GM21723 (cell line): ENCODE results near the gene CCDC187.
"Not testable (repeated sequence)": the region's sequence is repeated elsewhere in the genome, so short reads cannot be mapped to it uniquely, and the experiment has no call there.

ENCODE experiments used
- ATAC-seq: cut with Tn5 transposase; IDR thresholded peaks from one replicate; pipeline ENCODE4 v1.9.1; 2021; ENCODE audit warnings: mild to moderate bottlenecking, moderate library complexity; ENCODE audit not compliant: unreplicated experiment

CCDC187 gene

DNA sequence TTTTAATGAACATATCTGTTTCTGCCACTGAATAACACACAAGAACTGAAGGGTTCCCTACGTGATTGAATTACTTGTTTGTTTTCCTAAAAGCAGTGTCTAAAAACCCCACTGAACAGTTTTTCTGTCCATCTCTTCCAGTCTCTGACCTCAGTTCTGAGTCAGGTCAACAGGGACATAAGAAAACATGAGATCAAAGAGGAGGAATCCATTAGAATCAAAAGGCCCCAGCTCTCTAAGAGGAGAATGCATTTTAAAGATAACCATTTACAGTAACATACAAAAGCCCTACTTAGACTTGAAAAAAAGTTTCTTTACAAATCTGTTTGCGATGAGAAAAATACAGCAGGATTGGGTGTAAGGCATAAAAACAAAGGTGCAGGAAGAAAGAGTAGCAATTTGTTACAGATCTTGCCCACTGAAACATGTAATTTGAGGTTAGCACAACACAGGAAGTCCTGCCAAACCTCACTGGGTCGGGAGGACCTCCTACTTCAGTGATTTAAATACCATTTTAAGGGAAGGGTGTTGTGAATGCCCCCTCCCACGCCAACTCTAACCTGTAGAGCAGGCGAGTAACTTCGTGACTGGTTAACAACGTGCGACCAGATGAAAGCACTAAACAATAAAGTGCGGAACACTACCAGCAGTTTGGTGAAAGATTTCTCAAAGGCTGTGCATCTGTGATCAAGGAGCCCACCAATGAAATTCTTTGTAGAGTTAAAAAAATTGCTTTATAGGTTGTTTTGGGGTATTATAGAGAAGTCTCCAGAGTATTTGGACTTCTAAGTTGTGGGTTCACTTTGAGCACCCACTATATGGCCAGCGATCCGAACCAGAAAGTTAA, 59.5 kb downstream of the CCDC187 start:
- peak; percentile 30 for ATAC-seq

DNA sequence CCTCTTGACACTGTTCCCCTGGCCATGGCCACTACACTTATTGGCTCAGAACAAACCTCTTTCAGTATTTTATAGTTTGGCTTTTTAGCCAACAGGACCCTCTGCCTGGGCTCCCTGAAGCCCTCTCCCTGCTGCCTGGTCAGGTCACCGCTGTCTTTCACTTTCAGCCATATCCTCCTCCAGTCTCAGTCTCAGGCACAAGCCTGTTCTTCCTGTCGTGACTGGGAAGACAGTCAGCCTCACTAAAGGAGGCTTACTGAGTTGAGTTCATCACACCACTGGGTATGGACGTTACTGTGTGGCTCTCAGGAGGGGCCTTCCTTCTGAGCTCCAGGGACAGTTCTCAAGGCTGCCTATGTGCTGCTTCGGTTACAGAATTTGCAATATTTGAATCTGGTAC, 60.3 kb downstream of the CCDC187 start:
- no peak for ATAC-seq

DNA sequence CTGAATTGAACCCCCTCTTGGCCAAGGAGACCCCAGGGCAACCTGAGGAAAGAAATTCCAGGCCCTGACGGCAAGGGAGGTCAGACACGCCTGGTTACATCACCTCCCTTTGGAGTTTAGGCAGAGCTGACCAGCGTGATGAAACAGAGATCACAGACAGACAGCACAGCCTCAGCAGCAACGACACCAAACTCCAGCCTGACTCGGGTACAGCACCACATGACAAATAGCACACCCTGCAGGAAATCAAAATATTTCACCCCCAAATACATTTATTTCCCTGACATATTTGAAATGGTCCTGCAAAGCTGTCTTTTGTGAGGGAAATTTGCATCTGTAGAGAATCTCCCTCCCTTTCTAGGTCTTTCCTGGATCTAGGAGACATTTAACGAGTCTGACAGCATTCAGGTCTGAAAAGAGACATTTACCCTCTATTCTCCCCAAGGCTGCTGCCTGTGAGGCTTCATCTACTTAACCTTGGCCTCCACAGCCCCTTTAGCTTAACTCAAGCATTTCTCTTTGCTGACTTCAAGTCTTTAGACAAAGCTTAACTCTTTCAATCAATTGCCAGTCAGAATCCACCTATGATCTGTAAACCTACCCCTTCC, 60.9 kb downstream of the CCDC187 start:
- ATAC-seq, result no peak

DNA sequence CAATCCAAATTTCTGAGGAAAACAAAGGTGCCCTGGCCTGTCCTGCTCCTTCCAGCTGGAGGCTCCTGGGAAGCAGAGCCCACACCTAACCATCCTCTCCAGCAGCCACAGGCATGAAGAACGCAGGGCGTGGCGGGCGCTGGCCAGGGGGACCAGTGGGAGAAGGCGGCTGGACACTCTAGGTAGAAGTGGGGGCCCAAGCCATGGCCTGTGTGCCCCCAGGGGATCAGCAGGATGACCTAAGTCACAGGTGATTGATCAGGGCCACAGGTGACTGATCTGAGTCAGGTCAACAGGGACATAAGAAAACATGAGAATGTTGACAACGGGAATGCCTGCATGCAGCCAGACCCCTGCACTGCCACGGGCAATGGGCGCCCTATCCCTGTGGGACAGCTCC, 61.6 kb downstream of the CCDC187 start:
- no peak for ATAC-seq

DNA sequence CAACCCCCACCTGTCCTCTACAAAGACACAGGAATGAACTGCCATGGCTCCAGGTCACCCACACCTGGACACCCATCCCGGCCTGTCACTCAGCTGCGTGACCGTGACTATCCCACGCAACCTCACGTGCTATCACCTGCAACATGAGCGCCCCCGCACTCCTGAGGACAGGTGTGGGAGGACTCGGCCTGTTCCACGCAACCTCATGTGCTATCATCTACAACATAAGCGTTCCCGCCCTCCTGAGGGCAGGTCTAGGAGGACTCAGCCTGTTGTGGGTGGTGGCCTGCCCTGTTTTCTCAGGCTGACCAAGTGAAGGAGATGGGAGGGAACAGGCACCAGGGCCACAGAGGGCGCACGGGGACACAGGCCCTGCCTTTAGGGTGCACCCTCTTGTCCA, 62.4 kb downstream of the CCDC187 start:
- ATAC-seq, result no peak

DNA sequence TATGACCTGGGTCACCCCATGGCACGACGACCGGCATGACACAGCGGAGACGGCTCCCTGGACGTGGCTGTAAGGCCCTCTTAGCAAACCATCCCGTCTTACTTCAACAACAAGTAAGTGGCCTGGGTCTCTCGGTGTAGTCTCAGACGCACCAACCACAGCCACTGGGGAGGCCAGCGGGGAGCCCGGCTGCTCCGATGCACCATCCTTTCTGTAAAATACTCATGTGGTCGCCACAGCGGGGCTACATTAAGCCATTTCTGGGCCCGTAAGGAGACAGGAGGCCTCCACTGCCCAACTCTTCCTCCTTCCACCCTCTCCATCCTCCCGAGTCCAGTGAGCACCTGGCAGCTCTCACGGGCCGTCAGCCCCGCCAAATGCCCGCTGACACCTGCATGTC, 63.0 kb downstream of the CCDC187 start:
- ATAC-seq, result no peak

DNA sequence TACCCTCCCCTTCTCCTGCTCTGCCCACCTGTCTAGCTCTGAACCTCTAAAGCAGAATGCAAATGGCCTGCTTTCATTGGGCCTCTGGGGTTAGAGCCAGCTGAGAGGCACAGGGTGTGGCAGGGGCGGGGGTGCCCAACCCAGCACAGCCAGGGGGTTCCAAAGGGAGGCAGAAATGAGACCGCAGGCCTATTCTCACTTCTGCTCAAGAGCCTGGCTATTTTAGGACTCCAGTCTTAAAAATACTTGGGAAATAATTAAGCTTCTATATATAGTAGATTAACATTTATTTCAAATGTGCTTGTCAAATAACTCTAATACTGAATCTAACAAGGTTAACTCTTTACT, 63.9 kb downstream of the CCDC187 start:
- no peak for ATAC-seq

DNA sequence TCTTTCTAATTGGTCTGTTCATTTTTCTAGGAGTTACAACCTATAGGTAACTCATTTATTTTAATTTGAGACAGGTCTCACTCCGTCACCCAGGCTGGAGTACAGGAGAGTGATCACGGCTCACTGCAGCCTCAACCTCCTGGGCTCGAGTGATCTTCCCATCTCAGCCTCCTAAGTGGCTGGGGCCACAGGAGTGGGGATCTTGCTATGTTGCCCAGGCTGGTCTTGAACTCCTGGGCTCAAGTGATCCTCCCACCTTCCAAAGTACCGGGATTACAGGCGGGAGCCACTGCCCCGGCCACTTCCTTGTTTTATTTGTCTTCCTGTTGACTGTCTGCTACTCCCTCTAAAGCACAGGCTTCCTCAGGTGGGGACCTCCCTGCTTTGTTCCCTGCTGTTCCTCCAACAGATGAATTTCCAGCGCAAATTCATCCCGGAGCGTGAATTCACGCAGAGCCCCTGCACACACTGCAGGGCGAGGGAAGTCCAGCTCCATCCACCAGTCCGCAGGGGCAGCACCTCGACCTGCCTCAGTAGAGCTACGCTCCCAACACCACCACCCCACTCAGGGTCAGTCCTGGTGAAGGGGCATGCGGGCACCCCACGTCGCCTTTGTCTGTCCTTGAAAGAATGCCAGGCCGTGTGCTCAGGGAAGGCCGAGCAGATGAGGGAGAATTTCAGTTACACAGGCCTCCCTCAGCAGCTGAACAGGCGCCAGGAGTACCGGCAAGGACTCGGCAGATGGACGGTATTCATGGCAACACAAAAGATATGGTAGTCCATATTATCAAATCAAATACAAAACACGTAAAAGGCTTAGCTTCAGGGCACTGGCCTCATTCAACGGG, 64.5 kb downstream of the CCDC187 start:
- no peak for ATAC-seq

DNA sequence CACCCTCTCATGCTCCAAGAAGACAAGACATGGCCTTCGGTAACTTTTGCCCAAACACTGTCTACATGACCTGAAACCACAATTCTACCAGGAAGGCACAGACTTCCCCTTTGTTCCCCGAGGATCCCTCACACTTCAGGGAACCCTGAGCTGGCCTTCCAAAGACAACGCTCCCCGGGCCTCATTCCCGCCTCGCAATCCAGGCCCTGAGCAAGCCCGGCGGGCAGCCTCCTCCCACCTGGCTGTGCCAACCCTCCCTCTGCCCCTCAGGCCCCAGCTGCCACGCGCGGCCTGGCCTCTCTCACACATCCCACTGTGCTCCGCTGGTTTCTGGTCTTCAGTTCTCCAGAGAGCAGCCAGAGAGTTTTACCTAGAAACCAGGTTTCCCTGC, 65.6 kb downstream of the CCDC187 start:
- ATAC-seq, result no peak

DNA sequence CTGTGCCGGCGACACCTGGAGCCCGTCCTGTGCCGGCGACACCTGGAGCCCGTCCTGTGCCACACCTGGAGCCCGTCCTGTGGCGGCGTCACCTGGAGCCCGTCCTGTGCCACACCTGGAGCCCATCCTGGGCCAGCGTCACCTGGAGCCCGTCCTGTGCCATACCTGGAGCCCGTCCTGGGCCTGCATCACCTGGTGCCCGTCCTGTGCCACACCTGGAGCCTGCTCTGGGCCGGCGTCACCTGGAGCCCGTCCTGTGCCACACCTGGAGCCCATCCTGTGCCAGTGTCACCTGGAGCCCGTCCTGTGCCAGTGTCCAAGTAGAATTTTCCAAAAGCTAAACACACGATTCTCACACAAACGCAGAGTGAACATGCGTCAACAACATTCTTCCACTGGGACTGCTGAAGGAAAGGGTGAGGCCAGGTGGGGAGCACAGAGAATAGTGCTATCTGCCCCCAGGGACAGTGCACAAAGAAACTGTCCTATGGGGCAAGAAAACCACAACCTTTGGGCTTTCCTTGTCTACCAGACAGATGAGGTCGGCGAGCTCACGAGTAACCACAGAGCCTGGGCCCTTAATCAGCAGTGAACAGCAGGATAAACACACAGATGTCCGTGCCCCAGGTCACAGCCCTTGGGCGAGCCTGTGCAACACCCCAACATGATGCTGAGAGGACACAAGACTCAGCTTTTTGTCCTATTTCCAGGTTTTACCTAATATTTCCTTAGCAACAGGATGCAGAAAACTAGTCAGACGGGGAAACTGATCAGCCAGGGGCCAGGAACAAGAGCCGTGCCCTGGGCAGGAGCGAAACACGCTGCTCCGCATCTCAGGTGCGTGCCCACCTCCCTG, 66.2 kb downstream of the CCDC187 start:
- no peak for ATAC-seq

DNA sequence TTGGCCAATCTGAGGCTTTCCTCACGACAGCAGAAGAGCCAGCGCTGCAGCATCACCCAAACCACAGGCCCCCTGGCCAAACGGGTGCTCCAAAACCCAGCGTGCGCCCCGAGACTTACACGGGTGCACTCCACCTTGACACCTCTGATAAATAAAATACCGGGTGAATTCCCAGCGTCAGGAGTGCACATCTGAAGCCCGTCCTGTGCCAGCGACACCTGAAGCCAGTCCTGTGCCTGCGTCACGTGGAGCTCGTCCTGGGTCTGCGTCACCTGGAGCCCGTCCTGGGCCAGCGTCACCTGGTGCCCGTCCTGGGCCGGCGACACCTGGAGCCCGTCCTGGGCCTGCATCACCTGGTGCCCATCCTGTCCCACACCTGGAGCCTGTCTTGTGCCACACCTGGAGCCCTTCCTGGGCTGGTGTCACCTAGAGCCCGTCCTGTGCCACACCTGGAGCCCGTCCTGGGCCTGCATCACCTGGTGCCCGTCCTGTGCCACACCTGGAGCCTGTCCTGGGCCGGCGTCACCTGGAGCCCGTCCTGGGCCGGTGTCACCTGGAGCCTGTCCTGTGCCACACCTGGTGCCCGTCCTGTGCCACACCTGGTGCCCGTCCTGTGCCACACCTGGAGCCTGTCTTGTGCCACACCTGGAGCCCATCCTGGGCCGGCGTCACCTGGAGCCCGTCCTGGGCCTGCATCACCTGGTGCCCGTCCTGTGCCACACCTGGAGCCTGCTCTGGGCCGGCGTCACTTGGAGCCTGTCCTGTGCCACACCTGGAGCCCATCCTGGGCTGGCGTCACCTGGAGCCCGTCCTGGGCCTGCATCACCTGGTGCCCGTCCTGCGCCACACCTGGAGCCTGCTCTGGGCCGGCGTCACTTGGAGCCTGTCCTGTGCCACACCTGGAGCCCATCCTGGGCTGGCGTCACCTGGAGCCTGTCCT, 67.2 kb downstream of the CCDC187 start:
- not testable (repeated sequence) for ATAC-seq

DNA sequence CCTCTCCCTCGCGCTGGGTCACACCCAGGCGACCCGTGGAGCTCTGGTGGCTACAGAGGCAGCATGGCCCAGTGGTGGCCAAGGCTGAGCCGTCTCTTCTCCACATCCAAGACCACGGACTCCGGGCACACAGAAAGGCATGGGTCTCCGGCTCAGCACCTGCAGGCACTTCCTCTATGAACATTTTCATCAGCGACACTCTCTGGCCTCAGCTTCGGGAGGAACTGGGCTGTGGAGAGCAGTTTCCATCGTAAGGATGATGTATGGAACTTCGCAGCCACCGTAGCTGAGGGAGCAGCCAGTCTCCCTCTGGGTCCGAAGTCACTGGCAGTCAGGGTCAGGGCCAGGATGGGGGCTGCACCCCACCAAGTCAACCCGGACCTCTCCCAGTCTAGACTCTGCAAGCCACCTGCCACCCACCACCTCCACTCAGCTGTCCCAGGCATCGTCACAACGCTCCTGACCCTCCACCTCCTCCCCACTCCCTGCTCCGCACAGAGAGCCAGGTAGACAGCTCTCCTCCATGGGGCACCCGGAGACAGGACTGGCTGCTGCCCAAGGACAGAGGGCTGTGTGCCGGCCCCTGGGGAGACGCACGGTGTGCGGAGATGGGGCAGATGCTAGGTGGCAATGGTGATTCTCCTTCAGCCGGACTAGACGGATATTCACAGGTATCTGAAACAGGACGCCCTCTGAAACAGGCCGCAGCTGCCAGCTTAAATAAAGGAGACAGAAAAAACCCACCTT, 68.0 kb downstream of the CCDC187 start:
- ATAC-seq, result no peak

DNA sequence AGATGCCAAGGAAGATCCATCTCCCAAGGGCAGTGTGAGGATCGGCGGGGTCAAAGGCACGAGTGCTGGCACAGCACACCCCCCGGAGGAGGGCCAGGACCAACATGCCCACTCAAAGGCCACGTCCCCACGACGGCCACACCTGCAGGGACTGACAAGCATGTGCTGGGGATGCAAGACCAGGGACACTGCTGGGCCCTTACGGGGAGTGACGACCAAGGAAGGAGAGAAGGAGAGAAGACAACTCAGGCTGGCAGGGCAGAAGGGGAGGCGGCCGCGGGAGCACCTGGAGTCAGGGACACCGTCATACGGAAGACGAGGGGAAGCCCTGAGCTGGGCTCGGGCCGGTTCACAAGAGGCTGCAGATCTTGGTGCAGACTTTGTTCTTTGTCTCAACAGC, 68.7 kb downstream of the CCDC187 start:
- no peak for ATAC-seq

DNA sequence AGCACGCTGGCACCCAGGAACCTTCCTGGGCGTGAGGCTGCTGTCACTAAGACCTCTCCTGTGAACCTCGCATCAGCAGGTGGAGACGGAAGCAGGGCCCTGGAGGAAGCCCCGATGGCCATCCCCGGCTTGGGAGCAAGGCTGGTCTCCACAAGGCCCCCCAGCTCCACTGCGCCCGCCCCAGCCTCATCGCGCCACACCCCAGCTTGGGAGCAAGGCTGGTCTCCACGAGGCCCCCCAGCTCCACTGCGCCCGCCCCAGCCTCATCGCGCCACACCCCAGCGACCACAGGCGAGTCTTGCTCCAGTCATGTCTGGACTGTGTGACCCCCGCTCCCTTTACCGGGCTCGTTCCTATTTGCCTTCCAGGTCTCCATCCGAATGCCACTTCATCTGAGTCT, 69.3 kb downstream of the CCDC187 start:
- no peak for ATAC-seq

DNA sequence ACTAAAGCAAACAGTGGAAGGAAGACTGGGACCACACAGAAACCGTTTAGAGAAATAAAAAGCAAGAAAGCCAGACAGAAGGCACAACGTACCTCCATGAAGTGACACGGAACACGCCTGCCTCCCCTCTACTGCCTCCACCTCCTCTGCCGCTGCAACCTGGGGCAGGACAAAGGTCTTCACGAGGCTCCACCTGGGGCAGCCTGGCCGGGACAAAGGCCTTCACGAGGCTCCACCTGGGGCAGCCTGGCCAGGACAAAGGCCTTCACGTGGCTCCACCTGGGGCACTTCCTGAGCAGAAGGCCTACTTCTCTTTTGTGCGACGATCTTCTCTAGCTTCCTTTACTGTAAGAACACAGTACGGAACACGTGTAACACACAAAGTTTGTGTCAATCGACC, 70.0 kb downstream of the CCDC187 start:
- ATAC-seq, result no peak

DNA sequence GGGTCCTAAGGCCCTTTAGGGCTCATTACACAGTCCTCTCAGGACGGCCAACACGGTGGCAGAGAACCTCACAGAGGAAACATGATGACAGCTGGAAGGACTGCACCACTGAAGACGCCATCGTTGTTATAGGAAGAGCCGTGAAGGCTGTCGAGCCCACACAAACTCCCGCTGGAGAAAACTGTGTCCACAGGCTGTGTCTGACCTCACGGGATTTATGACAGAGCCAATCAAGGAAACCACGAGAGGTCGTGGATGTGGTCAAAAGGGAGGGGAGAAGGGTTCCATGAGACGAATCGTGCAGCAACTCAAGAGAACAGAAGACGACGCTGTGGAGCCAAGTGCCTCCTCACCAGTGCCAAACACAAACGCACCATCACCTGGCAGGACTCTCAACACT, 70.5 kb downstream of the CCDC187 start:
- no peak for ATAC-seq

DNA sequence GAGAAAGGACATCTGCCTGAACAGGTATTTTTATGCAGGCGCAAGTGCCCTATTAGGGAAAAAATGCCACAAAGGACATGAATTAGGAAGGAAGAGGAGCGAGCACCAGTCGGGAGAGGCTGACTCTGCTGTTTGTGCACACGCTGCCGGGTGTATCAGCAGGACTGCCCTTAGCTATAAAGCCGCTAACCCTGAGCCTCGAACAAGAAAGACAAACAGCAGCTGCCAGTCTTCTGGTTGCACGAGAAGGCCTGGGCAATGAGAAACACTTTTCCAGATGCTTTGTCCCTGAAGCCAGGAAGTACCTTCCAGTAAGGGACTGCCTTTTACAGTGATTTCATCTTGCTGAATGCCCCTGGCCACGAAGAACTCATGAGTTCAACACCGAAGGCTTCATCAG, 70.9 kb downstream of the CCDC187 start:
- ATAC-seq, result no peak

DNA sequence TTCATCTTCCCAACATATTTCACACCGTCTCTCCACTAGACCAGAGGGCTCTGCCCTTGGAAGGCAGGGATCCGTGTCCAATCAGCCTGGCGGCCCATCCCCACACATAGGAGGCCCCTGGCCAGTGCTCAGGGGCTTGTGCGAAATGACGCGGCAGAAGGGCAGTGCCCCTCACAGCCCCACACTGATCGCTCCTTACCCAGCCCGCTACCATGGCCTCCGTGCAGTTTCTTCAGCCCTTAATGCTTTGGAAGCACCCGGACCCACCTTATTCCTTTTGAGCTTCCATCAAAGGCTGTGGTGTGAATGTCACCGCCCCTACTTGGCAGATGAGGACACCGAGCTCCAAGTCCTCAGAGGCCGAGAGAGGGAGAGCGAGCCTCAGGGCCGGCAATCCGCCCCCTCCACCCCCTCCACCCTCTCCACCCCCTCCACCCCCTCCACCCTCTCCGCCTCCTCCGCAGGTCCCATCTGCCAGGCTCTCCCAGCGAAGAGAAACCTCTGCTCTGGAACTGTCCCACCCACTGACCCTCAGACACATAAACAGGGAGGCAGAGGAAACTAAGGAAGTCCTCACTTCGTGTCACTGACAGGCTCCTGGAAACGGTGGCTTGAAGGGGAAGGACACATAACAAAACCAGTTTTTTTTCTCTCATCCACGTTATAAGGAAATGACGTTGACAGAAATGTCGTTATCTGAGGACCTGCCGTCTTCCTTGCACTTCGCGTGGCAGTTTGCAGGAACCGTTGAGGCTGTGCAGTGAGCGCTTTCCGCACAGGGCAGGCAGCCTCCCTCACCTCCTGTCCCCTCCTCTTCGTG, 72.2 kb downstream of the CCDC187 start:
- ATAC-seq, result no peak
